GM21390 (cell line): ENCODE results near the gene SH3PXD2A.
A peak's percentile ranks its signal among the peaks of the same experiment; 100 is the strongest.

Source experiments
- ATAC-seq: cut with Tn5 transposase; IDR thresholded peaks from one replicate; pipeline ENCODE4 v1.9.1; 2021; ENCODE audit not compliant: unreplicated experiment

The SH3PXD2A gene

GRCh38 chr10:103711351-103711994 is 143.9 kb downstream of the SH3PXD2A start:
- ATAC-seq, result no peak

GRCh38 chr10:103710490-103710889 is 144.9 kb downstream of the SH3PXD2A start:
- ATAC-seq, result no peak

GRCh38 chr10:103709341-103709920 is 145.9 kb downstream of the SH3PXD2A start:
- ATAC-seq, result no peak

- ATAC-seq, result no peak
Observed at GRCh38 chr10:103708627-103709288, 146.6 kb downstream of the SH3PXD2A start.

GRCh38 chr10:103707956-103708626 is 147.3 kb downstream of the SH3PXD2A start:
- no peak for ATAC-seq

- ATAC-seq, result no peak
Observed at GRCh38 chr10:103706762-103707161, 148.6 kb downstream of the SH3PXD2A start.

GRCh38 chr10:103706047-103706446 is 149.3 kb downstream of the SH3PXD2A start:
- ATAC-seq, result no peak

GRCh38 chr10:103703941-103704919 is 151.1 kb downstream of the SH3PXD2A start:
- no peak for ATAC-seq

GRCh38 chr10:103701380-103702222 is 153.8 kb downstream of the SH3PXD2A start:
- ATAC-seq, result no peak

- ATAC-seq, result no peak
Observed at GRCh38 chr10:103700436-103700715, 155.0 kb downstream of the SH3PXD2A start.

GRCh38 chr10:103699611-103700435 is 155.6 kb downstream of the SH3PXD2A start:
- ATAC-seq, result no peak

- ATAC-seq, result no peak
Observed at GRCh38 chr10:103698266-103698665, 157.1 kb downstream of the SH3PXD2A start.

- no peak for ATAC-seq
Observed at GRCh38 chr10:103697787-103698186, 157.6 kb downstream of the SH3PXD2A start.

- ATAC-seq, result no peak
Observed at GRCh38 chr10:103696411-103697145, 158.8 kb downstream of the SH3PXD2A start.

GRCh38 chr10:103696094-103696410 is 159.3 kb downstream of the SH3PXD2A start:
- no peak for ATAC-seq

GRCh38 chr10:103695584-103696005 is 159.8 kb downstream of the SH3PXD2A start:
- no peak for ATAC-seq

GRCh38 chr10:103693812-103694205 is 161.6 kb downstream of the SH3PXD2A start:
- ATAC-seq, result no peak

GRCh38 chr10:103692952-103693811 is 162.2 kb downstream of the SH3PXD2A start:
- ATAC-seq, result peak; percentile 23
